BE2C (cell line): ENCODE measurements around the gene MARCHF4.
"Not testable (repeated sequence)": the region's sequence is repeated elsewhere in the genome, so short reads cannot be mapped to it uniquely, and the experiment has no call there.

Experiments used
- DNase-seq: peaks from one replicate; pipeline ENCODE4 v3.0.0-alpha.2; 2020
- H3K27me3 ChIP-seq: fragments of 250-450 bp; sonication (Bioruptor Pico); 2 replicates; pipeline ENCODE4 v1.5.1; 2020; ENCODE audit warnings: mild to moderate bottlenecking
- H3K36me3 ChIP-seq: fragments of 250-450 bp; sonication (Bioruptor Pico); 2 replicates; pipeline ENCODE4 v1.5.1; 2020; ENCODE audit warnings: mild to moderate bottlenecking
- H3K4me1 ChIP-seq: fragments of 250-450 bp; sonication (Bioruptor Pico); 2 replicates; pipeline ENCODE4 v1.5.1; 2020
- H3K4me3 ChIP-seq: 2 replicates; pipeline ENCODE4 v1.5.1; 2011; ENCODE audit warnings: low read depth, low read length
- H3K9me3 ChIP-seq: fragments of 250-450 bp; sonication (Bioruptor Pico); 2 replicates; pipeline ENCODE4 v1.5.1; 2020
- CTCF ChIP-seq: IDR thresholded peaks from 2 replicates; pipeline ENCODE4 v1.5.1; 2012; ENCODE audit warnings: mild to moderate bottlenecking, low read depth, low read length

MARCHF4 gene

GRCh38 chr2:216385478-216385877, 13.2 kb upstream of the MARCHF4 start:
- DNase-seq = no peak

GRCh38 chr2:216384409-216384808, 12.1 kb upstream of the MARCHF4 start:
- not testable (repeated sequence) for H3K9me3 ChIP-seq

More at GRCh38 chr2:216385478-216385877, 13.2 kb upstream of the MARCHF4 start:
- no peak overlapping the region for H3K4me3 ChIP-seq
- no peaks in the 10 kb centered on the region for H3K36me3 ChIP-seq
- TF ChIP-seq CTCF = no peak
- no peaks in the 10 kb centered on the region for H3K27me3 ChIP-seq
- H3K9me3 ChIP-seq = no peaks in the 10 kb centered on the region
- no peaks in the 10 kb centered on the region for H3K4me1 ChIP-seq

GRCh38 chr2:216379977-216380376, 7.7 kb upstream of the MARCHF4 start:
- DNase-seq = no peak
- H3K9me3 ChIP-seq = no peaks in the 10 kb centered on the region

More at GRCh38 chr2:216384409-216384808, 12.1 kb upstream of the MARCHF4 start:
- H3K27me3 ChIP-seq, DNase-seq, H3K36me3 ChIP-seq, H3K4me1 ChIP-seq, H3K4me3 ChIP-seq: not testable (repeated sequence)

GRCh38 chr2:216375286-216375685, 3.0 kb upstream of the MARCHF4 start:
- no peak for TF ChIP-seq CTCF
- Histone ChIP-seq H3K4me3 (no peak overlapping the region), H3K27me3 (no peaks in the 10 kb centered on the region), H3K4me1 (peaks cover 3% of the 10 kb centered on the region; the same call in 1 of the 2 replicates), H3K9me3 (no peaks in the 10 kb centered on the region), H3K36me3 (no peaks in the 10 kb centered on the region)
- no peak for DNase-seq

More at GRCh38 chr2:216379977-216380376, 7.7 kb upstream of the MARCHF4 start:
- Histone ChIP-seq H3K4me3 (no peak overlapping the region), H3K27me3 (no peaks in the 10 kb centered on the region), H3K36me3 (no peaks in the 10 kb centered on the region), H3K4me1 (peaks cover 3% of the 10 kb centered on the region; the same call in 1 of the 2 replicates)
- TF ChIP-seq CTCF = no peak

- H3K4me1 ChIP-seq = no peaks in the 10 kb centered on the region; the same call in 1 of the 2 replicates
- H3K27me3 ChIP-seq = no peaks in the 10 kb centered on the region
- no peak for TF ChIP-seq CTCF
- no peaks in the 10 kb centered on the region for H3K9me3 ChIP-seq
- DNase-seq = no peak
- H3K4me3 ChIP-seq = no peak overlapping the region
- H3K36me3 ChIP-seq = no peaks in the 10 kb centered on the region
Measured at GRCh38 chr2:216373896-216374295, 1.6 kb upstream of the MARCHF4 start.

GRCh38 chr2:216372761-216373291, 543 bp upstream of the MARCHF4 start:
- no peak for TF ChIP-seq CTCF
- H3K4me3 ChIP-seq = peak overlapping the region; percentile 74
- H3K36me3 ChIP-seq = no peaks in the 10 kb centered on the region
- DNase-seq = no peak
- no peaks in the 10 kb centered on the region for H3K9me3 ChIP-seq
- H3K4me1 ChIP-seq = no peaks in the 10 kb centered on the region
- H3K27me3 ChIP-seq = no peaks in the 10 kb centered on the region
